Measurements from ENCODE around the gene SBF1.

- TF ChIP-seq CTCF (IDR thresholded peaks at IDR 0.05) (no peak), ZFX (IDR thresholded peaks at IDR 0.05; ENCODE audit: borderline replicate concordance) (no peak)
These were observed 5.2 kb downstream of the SBF1 start for GRCh38 chr22:50469377-50470305.

Measured in 22Rv1 (cell line).